GM12865 (cell line): Measurements from ENCODE around the gene FGGY.

ENCODE experiments used
- DNase-seq: peaks from one replicate; pipeline ENCODE4 v3.0.0; 2010; ENCODE audit warnings: low read depth
- H3K4me3 ChIP-seq: 2 replicates; pipeline ENCODE4 v1.5.1; 2011; ENCODE audit warnings: mild to moderate bottlenecking, low read depth, low read length, control low read depth
- CTCF ChIP-seq: IDR thresholded peaks from 2 replicates; pipeline ENCODE4 v1.5.1; 2011; ENCODE audit warnings: low read length, control low read depth, low read depth, inconsistent platforms; ENCODE audit not compliant: insufficient read depth; ENCODE audit errors: missing control alignments

Gene FGGY

DNA sequence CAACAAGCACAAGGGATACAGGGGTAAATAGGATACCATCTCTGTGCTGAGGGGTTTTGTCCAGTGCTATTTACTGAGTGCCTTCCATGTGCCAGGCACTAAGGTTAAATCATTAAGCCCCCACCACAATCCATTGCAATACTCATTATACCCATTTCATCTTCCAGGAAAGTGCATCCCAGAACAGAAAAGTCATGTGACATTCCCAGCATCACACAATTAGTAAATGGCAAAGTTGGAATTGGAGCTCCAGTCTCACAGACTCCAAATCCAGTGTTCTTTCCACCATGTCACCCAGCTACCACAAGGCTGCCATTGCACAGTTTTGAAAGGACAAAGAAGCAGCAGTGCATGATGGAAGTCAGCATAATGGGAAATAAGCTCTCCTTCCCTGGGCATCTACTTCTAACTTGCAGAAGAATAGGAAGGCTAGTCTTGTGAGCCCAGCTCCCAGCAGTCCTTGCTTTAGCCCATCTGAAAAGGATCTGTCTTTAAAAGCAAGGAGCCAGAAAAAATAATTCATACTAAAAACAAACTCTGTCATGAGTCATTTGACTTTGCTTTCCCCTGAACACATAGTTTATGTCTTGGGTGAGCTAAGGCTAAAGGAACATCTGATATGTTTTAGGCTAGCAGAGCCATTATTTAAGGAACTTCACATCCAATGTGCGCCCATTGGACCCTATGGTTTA lies 406.5 kb downstream of the FGGY start:
- no peak for TF ChIP-seq CTCF
- H3K4me3 ChIP-seq = no peak overlapping the region
- no peak for DNase-seq

DNA sequence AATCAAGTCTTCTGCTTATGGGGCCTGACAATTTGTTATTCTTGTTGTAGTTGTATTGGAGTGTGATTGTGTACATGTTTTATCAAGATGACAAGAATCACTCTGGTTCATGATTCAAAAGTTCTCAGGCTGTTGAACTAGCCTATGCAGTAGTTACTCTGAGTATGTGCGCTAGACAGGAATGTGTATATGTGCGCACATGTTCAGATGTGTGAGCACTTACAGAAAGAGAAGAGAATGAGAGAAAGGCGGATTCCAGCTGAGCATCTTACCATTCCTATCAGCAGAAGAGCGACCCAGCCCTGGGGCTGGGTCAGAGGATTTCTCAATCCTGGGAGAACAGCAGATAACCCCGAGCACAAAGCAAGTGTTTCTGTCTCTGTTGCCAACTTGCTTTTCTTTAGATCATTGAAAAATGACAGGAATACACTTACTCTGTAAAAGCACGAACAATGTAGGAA lies 407.1 kb downstream of the FGGY start:
- no peak for TF ChIP-seq CTCF
- no peak for DNase-seq
- H3K4me3 ChIP-seq = no peak overlapping the region

DNA sequence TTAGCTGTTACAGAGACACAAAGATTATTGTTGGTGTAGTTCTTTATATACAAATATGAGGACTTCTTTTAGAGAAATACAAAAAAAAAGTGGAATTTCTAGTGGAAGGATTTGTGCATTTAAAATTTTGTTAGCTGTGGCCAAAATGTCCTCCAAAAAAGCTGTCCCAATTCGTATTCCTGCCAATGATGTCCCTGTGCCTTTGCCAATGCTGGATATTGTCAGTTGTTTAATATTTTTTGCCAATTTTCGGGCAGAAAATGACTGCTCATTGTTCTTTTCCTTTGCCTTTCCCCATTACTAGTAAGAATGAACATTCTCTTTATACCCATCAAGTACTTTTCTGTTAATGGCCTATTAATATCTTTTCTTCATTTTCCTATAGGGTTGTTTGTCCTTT lies 407.8 kb downstream of the FGGY start:
- no peak overlapping the region for H3K4me3 ChIP-seq
- no peak for TF ChIP-seq CTCF
- DNase-seq = no peak

DNA sequence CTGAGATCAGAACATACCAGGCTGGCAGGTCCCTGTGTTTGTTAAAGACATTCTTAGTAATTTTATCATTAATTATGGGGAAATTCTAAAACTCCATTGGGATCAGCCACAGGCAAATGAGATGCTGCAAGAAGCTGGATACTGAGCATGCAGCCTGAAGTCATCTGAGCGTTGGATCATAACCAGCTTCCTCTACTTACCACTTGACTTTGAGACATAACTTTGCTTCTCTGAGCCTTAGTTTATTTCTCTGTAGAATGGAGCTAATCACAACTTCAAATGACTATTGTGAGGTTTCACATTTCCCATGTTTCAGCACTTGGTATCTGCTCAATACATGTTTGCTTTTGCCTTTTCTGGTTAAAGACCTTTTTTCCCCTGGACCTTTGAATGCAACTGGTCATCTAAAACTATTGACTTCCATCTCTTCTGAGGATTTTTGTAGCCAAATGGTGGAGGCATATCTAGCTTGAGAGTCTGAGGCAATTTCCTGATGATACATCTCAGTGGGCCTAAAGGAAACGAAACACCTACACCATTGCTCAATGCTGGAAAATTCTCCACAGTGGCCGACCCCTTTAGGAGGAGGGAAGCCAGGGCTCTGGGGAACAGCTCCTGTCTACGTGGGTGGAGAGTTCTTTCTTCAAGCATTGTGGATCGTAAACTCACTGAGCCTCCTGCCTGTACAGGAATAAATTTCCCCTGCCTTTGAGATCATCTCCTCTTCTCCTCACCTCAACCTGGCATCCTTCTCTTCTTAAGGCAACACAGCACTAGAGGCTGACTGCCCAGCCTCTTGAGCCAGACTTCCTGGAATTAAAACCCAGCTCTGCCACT lies 408.8 kb downstream of the FGGY start:
- no peak overlapping the region for H3K4me3 ChIP-seq
- TF ChIP-seq CTCF = no peak
- no peak for DNase-seq

DNA sequence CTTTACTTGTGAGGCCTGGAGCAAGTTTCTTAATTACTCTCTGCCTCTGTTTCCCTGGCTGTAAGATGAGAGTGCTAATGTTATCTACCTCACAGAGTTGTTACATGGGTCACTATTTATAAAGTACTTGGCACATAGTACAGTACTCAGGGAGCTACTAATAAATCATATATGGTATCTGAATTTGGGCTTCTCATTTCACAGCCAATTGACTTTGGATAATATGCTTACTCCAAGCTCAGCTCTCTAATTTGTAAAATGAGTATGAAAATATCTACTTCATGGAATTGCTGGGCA lies 409.4 kb downstream of the FGGY start:
- H3K4me3 ChIP-seq = no peak overlapping the region
- TF ChIP-seq CTCF = no peak
- DNase-seq = no peak

GRCh38 chr1:59707178-59707791 lies 410.4 kb downstream of the FGGY start:
- DNase-seq = no peak
- no peak for TF ChIP-seq CTCF
- no peak overlapping the region for H3K4me3 ChIP-seq
